IPS DF 19.7 (cell line): ENCODE results near the gene SHISA9.

ENCODE experiments used
- DNase-seq: peaks from one replicate; pipeline ENCODE4 v3.0.0-alpha.2; 2013; ENCODE audit warnings: low read depth, low spot score

Gene SHISA9

DNA sequence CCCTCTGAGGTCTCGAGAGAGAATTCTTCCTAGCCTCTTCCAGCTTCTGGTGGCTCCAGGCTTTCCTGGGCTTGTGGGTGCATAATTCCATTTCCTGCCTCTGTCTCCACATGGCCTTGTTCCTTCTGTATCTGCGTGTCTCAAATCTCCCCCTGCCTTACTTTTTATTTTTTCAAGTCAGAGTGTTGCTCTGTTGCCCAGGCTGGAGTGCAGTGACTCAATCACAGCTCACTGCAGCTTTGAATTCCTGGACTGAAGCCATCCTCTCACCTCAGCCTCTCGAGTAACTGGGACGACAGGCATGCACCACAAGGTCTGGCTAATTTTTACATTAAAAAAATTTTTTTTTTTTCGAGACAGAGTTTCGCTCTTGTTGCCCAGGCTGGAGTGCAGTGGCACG is 120.6 kb downstream of the SHISA9 start:
- no peak for DNase-seq

DNA sequence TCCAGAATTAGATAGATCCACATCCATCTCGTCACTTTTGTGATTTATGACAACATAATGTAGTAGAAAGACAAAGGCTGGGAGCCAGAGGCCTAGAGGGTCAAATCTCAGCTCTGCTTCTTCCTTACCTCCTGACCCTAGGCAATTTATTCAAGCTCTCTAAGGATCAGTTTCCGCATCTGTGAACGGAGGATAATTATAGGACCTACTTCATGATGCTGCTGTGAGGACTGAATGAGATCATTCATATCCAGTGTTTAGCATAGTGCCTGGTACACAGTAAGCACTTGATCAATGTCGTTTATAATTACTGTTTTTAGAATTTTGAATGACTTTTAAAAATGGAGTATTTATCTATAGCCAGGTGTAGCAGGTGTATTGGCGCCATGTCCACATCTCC is 128.4 kb downstream of the SHISA9 start:
- no peak for DNase-seq

DNA sequence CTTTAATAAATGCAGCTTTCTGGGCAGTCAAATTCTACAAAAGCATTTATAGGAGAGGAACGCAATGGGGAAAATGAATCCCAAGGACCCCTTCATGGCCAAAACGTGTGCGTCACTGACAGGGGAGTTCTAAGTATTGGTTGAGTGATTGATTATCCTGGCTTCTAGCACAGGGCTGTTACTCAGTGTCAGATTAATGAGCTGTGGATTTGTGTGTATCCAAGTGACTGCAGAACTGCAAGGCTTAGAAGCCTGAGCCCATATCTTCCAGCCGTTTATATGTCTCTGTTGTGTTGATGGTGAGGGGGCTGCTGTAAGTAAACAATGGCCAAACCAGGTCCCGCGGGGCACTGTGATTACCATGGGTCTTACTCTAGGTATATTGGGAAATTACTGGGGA is 129.4 kb downstream of the SHISA9 start:
- DNase-seq = no peak

DNA sequence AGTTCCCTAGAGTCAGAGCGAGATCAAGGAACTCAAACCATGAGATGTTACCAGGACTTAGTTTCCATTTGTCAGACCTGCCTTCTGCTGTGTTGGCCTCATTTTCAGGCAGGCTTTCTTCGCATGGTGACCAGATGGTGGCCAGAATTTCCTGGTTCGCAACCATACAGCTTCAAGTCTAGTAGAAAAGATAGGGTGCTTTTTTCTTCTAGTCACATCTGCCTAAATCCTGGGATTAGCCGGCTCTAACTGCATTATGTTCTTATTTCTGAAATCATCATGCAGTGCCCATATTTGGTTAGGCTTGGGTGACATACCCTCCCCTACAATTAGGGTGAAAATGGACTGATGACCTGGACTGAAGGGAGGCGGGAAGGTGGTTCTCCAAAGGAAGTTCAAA is 131.5 kb downstream of the SHISA9 start:
- DNase-seq = no peak

DNA sequence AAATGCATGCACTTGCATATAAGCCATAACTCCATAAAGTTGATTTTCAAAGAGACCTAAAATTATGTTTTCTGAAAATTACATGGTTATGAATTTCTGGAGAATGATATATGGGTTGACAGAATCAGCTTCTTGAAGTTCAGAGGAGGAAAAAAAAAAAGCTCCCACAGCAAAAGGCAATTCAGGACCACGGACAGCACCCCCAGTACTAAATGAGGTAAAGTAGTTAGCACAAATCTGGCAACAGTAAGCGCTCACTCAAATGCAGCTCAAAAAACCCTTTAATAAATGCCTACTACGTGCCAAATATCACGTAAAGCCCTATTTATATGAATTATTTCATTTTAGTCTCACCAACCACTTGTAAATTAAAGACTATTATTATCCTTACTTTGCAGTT is 135.2 kb downstream of the SHISA9 start:
- no peak for DNase-seq

DNA sequence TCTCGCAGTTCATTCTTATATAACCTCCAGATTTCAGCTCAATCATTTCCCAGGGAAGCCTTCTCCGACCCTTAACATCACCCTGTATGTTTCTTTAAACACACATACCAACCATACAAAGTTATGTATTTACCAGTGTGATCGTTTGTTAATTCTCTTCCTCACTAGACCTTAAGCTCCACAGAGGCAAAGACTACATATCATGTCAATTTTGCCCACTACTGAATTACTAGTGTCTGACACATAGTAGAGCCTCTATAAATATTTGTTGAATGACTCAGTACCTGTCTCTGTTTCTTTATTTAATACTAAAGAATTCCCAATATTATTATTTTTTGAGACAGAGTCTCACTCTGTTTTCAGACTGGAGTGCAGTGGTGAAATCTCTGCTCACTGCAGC is 137.2 kb downstream of the SHISA9 start:
- DNase-seq = no peak

DNA sequence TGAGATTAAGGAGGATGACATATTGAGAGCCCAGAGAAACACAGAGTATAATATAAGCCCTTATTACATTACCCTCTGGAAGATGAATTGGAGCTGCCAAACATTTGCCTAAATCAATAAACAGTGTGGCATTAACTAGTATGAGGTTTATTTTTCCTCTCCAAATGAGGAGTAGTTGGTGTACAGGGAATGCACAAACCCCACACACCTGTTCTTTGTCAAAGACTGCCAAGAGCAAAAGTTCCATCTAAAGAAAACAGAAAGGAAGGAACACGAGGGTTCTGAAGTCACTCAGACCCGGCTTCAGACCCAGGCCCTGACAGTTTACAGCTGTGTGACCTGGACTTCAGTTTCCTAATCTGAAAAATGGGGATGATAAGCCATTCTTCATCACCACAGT is 138.1 kb downstream of the SHISA9 start:
- DNase-seq = no peak

DNA sequence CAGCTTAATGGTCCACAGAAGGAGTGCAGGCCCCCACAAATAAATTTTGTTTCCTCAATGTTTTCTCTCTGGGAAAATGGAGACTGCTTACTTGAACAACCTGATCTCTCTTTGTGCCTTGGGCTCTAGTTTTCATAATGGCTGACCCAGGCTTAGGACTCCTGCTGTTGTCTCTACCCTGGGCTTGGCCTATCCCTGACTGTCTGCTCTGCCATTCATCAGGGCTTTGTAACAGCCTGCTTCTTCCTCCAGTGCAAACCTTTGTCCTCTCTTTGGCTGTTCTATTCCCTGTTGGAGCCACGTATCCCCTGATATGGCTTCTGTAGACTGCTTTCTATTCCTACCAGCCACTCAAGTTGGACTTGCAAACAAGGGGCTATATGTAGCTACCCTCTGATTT is 139.8 kb downstream of the SHISA9 start:
- DNase-seq = no peak

DNA sequence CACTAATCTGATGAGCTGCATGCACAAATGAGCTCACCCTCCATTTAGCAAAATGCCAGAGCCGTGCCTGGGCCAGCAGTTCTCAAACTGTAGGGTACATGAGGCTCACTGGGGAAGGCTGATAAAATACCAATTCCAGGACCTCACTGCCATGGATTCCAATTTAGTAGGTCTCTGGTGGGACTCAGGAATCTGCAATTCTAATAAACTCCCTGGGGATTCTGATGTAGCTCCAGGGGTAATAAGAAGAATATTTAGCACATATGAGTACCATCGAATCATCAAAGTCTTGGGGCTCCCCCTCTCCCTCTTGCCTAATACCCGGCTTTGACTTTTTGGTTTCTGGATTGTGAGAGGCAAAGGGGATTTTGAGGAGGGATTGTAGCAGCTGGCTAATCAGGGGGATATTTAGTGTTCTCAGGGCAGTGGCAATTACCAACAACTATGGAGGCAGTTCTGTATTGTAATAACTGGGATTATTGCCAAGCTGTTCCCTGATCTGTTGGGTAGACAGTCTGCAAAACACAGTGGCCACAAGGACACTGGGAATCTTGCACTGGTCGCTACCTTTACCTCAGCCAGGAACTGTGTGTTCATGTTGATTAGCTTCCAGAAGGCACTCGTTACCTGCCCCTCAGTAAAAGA is 140.4 kb downstream of the SHISA9 start:
- DNase-seq = no peak

DNA sequence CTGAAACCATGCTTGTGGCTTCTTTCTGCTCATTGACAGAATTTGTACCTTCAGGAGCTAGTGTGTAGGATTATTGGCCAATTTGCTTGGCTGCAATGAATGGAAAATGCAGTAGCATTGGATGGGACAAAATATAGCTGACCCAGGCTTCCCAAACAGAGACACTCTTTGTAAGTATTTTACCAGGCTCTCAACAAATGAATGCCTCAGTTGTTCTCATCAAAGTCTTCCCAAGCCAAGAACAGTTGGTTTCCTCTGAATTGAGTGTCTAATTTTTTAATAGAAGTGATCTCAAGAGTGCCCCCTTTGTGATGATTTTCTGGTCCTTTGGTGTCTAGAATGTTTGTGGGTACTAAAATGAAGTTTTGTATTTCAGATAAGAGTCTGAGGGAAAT is 140.9 kb downstream of the SHISA9 start:
- DNase-seq = no peak

DNA sequence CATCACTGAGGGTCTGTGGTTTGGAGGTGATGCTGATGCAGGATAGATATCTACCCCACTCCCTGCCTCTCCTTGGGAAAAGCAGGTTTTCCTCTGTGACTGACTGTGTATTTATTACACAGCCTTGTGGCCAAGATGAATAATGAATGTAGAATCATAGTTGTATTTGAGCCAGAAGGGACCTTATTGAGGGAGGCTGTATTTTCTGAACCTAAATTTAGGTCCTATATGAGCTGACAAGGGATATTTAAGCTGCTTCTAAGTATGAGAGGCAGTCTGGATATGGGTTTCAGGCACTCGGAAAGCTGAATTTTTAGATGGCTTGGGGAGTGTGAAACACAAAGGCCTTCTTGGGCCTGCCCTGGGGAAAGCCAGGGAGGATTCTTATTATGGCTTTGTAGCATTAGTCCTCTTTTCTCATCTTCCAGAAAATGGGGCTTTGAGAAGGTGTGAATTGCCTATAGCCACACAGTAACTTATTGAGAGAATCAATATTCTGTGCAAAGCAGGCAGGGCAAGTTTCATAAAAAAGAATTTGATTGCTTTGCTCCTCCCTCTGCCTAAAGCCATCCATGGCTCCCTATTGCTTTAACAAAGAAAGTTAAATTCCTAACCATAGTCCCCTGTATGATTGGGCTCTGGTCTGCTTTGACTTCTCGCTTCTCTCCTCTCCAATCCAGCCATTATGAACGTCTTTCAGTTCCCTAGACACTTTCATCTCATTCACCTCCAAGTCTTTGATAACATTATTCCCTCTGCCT is 144.8 kb downstream of the SHISA9 start:
- no peak for DNase-seq

DNA sequence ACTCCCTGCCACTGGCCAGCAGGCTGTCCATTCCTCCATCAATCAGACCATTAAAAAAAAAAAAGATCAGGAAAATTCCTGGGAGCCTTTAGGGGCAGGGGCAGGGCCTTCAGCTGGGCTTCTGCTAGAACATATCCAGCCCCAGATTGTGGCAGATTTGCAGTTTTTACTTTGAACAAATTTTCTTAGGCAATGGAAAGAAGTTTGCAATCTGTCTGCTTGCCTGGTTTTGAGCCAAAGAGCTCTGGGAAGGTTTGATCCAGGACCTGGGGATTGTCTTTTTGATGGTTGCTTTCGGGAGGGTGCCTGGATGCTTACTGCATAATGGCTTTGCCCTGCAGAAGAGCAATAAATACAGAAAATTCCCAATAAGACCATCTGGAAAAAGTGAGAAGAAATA is 145.9 kb downstream of the SHISA9 start:
- no peak for DNase-seq

DNA sequence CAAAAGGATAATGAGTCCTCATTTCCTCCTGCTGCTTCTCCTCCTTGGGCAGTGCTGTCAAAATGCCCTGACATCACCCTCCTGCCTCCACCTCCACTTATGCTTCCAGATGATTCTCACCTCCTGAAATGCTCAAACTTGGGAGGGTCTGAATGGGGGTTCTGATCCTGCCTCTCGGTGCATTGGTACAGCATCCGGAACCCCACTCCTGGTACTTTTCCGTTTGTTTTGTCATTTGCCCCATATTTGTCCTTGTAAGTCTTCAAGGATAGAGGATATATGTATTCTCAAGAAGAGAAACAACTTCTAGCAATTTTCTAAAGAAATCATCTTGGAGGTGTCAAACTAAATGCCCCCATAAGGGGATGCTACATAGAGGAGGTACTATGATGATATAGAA is 148.3 kb downstream of the SHISA9 start:
- no peak for DNase-seq

DNA sequence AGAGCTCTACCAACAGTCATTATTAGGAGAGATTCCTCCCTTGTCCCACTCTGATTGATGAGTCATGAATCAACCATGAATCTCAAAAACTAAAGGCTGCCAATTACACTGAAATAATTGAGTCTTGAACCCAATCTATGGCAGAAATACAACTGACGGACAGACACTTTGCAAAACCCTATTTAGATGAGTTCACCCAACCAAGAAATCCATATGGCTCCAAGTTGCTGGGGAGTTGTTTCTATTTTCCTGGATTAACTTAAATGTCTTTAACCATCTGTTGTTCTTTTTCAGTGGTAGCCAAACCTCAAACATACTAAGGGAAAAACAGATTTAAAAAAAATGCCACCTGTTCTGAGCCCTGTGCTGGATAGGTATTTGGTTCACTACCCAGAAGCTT is 151.0 kb downstream of the SHISA9 start:
- no peak for DNase-seq

DNA sequence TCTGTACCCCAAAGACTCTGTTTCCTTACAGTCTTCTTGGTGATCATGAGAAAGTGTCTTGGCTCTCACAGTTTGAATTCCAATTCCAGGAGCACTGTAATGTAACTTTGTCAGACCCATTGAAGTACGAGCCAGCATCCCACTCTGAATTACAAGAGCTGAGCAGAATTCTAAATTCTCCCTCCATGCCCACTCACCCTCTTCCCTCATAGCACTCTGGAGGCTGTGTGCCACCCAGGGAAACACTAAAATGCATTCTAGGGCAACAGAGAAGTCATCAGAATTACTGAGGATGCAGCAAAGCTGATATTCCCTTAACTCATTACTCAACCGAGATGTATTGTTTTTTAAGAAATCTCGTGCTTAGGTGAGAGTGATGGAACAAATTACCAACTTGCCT is 154.1 kb downstream of the SHISA9 start:
- DNase-seq = no peak

DNA sequence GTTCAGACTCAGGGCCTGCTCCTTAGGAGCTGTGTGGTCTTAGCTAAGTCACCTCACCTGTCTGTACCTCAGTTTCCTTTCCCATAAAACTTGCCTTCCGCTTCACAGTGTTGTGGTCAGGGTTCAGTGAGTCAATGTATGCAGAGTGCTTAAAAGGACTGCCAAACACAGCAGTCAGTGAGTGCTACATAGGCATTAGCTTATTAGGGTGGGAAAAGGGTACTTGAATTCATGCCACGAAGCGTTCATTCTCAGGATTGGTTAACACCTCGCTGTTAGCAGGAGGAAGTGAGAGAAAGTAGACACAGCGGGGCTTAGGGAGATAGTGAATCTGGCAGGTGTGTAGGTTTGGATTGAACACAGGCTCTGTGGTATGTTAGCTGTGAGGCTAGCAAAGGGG is 155.2 kb downstream of the SHISA9 start:
- DNase-seq = no peak

DNA sequence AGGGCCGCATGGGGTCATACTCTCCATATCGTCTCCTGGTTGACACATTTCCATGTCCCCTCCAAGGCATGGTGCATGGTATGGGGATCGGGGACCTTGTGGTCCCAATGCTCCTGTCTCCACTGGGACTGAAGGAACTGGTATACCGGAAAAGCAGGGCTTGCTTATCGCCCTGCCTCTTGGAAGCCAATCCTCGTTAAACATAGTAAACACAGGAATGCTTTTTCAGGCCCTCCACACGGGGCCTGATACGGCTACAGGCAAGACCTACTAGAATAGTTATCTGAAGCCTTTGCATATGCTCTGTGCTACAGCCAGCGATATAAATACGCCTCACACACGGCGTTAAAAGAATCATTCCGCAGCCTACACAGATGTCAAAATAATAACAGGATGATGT is 159.5 kb downstream of the SHISA9 start:
- no peak for DNase-seq

DNA sequence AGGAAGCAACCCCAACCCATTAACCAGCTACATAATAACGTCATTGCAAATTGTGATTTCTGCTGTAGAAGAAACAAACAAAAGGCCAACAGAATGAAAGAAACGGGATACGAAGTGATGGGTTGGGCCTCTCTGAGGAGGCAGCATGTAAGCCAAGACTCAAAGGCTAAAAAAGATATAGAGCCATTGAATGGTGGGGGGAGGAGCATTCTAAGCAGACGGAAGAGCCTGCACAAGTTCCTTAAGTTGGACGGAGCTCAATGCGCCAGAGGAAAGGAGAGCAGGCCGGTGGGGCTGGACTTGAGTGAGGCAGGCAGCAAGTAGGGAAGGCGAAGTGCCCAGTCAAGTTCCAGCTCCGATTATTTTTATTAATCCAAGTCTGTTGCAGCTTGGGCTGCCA is 160.3 kb downstream of the SHISA9 start:
- DNase-seq = no peak

DNA sequence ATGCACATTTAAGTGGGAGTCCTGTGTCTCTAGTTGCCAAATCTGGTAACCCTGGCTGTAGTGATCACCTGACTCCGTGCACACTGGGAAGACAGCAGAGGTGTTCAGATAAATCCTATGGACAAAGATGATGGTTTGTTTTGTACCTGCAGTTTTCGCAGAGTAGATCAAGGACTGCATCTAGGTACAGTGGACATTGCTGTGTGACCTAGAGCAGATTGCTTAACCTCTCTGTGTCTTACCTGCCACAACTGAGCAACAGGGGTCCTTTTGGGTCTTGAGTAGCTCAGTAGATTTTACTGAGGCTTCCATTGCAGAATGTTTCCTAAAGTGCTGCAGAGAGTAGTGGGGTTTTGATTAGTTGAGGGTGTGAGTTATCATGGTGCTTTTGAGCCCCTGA is 160.8 kb downstream of the SHISA9 start:
- no peak for DNase-seq

DNA sequence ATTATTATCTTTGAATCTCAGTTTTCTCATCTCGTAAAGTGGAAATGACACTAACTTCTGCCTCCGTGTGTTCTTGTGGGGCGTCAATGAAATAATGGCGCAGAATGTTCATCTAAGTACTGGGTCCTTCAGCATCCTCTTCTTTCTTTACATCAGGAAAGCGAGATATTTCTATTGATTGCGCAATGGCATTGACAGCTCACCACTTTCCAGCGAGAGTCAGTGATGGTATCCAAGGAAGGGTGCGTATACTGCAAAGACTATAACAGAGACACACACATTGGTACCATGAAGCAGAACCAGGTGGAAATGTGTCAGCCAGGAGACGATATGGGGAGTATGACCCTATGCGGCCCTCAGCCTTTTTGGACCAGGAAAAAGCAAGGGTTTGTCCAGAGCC is 162.1 kb downstream of the SHISA9 start:
- no peak for DNase-seq

DNA sequence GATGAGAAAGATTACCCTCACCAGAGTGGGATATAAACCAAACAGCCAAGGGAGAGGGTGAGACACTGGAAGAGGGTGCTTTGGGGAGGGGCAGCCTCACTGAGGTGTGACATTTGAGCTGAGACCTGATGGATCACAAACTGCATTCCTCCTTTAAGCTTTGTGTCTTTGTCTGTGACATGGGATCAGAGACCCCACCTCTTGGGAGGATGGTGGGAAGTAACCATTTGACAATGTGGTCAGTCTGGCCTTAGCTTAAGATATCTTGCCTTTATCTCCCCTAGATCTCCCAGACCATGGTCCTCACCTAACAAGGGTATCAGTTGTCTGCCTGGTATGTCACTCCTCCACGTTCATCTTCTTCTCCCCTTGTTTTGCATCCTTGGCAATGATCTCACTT is 163.4 kb downstream of the SHISA9 start:
- DNase-seq = no peak

DNA sequence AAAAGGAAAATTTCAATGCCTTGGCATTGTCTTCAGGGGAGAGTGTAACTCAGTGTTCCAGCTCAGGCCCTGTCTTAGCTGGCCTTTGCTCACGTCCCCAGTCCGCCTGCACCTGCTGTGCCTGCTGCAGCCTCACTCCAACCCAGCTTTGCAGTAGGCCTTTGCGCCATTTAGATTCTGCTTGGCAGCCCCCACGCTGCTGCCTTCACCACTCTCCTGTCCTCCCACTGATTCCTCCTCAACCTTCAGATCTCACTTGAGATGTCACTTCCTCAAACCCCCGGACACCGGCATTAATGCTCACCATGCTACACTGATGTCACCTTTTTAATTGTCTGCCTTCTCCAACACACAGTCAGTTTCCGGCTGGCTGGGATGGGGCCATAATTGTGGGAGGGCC is 166.2 kb downstream of the SHISA9 start:
- DNase-seq = no peak

DNA sequence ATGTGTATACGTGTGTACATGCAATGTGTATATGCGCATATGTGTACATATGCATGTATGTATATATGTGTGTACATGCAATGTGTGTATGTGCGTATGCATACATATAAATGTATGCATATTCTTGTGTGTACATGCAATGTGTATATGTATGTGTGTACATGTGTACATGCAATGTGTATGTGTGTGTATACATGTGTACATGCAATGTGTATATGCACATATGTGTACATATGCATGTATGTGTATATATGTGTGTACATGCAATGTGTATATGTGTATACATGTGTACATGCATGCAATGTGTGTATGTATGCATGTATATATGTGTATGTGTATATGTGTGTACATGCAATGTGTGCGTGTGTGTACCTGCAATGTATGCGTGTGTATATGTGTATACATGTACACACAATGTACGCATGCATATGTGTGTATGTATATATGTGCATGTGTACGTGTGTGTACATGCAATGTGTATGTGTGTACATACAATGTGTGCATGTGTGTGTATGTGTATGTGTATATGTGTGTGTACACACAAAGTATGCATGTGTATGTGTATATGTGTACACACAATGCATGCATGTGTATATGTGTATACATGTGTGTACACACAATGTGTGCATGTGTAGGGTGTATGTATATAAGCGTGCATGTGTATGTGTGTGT is 167.7 kb downstream of the SHISA9 start:
- DNase-seq = no peak
